Mesothelial cell of epicardium (in vitro differentiated cells): ENCODE data around the gene MCAM. TPM values are rescaled to one million over a fixed set of nuclear protein-coding genes. Genes with fewer than 3 reads are reported as not detected.

ENCODE experiments used
- DNase-seq, 2 experiments: peaks; one replicate each; pipeline ENCODE4 v3.0.0; 2021; ENCODE audit warnings: low spot score in 2 of 2; ENCODE audit not compliant: unreplicated experiment in 2 of 2
- H3K27ac Mint-ChIP-seq: 2 replicates; pipeline ENCODE4 v1.8.0; 2021; ENCODE audit warnings: mixed read lengths
- H3K27me3 Mint-ChIP-seq: 2 replicates; pipeline ENCODE4 v1.8.0; 2021; ENCODE audit warnings: low read depth, mixed read lengths
- H3K36me3 Mint-ChIP-seq: 2 replicates; pipeline ENCODE4 v1.8.0; 2021; ENCODE audit warnings: mixed read lengths
- H3K4me1 Mint-ChIP-seq: 2 replicates; pipeline ENCODE4 v1.8.0; 2021; ENCODE audit warnings: mixed read lengths
- H3K4me3 Mint-ChIP-seq: 2 replicates; pipeline ENCODE4 v1.8.0; 2021; ENCODE audit warnings: mild to moderate bottlenecking, moderate library complexity, mixed read lengths
- H3K9me3 Mint-ChIP-seq: 2 replicates; pipeline ENCODE4 v1.8.0; 2021; ENCODE audit warnings: mixed read lengths
- CTCF ChIP-seq: fragments of 200-600 bp; sonication (generic); IDR thresholded peaks from one replicate; pipeline ENCODE4 v1.5.0; 2021; ENCODE audit warnings: antibody characterized with exemption; ENCODE audit not compliant: unreplicated experiment
- microRNA-seq: library from miRNA; unstranded; fragments of <30 nt; microRNA quantifications from one replicate; pipeline ENCODE4 v1.2.0, GENCODE V29; 2021; ENCODE audit warnings: inconsistent platforms, mixed read lengths
- total RNA-seq: library from RNA; stranded (reverse); gene quantifications from 3 replicates; pipeline ENCODE4 v1.2.1, GENCODE V29; 2021

MCAM gene
- total RNA-seq, 1 donor from 2014 or later, result 26.7 TPM

DNA sequence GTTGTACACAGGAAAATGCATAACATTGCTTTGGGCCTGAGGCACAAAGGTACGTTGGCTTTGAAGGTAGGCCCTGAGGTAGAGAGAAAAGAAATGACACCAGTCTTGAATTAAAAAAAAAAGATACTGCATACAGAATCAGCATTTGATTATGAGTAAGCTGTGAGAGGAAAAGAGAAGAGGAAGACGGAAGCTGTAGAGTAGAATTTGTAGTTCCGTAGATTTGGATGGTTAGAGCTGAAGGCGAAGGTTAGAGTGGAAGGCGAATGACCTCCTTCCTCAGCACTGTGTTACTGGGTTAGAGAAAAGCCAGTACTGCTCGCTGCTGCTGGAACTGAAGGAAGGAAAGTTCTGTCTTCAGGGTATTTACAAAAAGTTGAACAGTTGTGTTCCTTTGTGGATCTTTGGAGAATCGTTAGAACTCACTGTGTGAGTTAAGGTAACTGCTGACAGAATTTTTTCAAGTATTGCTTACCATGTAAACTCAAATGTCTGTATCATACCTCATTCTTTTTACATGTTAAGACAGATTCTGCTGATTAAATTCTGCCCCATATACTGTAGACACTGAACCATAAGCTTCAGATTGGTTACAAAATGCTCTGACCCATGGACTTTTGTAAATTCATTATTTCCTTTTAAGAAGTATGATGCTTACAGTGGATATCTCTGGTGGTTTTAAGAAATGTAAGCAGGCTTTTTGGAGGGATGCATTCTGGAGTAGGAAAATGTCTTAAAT, 50.2 kb downstream of the MCAM start:
- H3K4me3 Mint-ChIP-seq, result no peak overlapping the region
- no peaks in the 10 kb centered on the region for H3K9me3 Mint-ChIP-seq
- no peak for DNase-seq
- H3K27me3 Mint-ChIP-seq, result no peaks in the 10 kb centered on the region
- peaks cover 2% of the 10 kb centered on the region for H3K4me1 Mint-ChIP-seq
- TF ChIP-seq CTCF, result no peak
- peaks cover 2% of the 10 kb centered on the region for H3K36me3 Mint-ChIP-seq
- no peak overlapping the region for H3K27ac Mint-ChIP-seq

DNA sequence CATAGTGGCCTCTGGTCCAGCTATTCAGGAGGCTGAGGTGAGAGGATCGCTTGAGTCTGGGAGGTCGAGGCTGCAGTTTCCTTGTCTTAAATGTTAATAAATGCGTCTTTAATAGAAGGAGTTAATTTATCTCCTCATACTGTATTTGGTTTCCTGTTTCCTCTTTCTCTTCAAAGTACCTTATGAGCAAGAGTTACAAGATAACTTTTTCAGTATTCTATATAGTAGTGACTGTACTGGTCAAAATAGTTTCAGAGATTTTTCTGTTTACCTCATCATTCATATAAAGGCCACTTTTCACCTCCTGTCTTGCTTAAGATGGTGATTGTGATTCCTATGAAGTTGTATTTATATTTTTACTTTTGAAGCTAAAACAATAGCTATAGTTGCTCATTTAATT, 50.9 kb downstream of the MCAM start:
- H3K4me3 Mint-ChIP-seq, result no peak overlapping the region
- no peak for TF ChIP-seq CTCF
- H3K27me3 Mint-ChIP-seq, result no peaks in the 10 kb centered on the region
- no peaks in the 10 kb centered on the region for H3K9me3 Mint-ChIP-seq
- no peak for DNase-seq
- H3K4me1 Mint-ChIP-seq, result peaks cover 2% of the 10 kb centered on the region
- H3K27ac Mint-ChIP-seq, result no peak overlapping the region
- peaks cover 2% of the 10 kb centered on the region for H3K36me3 Mint-ChIP-seq

- Mint-ChIP-seq H3K27ac (no peak overlapping the region), H3K4me3 (no peak overlapping the region), H3K4me1 (peaks cover 2% of the 10 kb centered on the region), H3K27me3 (no peaks in the 10 kb centered on the region), H3K9me3 (no peaks in the 10 kb centered on the region), H3K36me3 (peaks cover 2% of the 10 kb centered on the region)
- no peak for DNase-seq
- TF ChIP-seq CTCF, result no peak
These were observed 53.5 kb downstream of the MCAM start for GRCh38 chr11:119263352-119263940.

GRCh38 chr11:119262668-119263351, 54.1 kb downstream of the MCAM start:
- no peaks in the 10 kb centered on the region for H3K9me3 Mint-ChIP-seq
- no peak for DNase-seq

GRCh38 chr11:119258983-119259382, 57.9 kb downstream of the MCAM start:
- no peak for DNase-seq
- Mint-ChIP-seq H3K9me3 (no peaks in the 10 kb centered on the region), H3K4me3 (no peak overlapping the region), H3K4me1 (no peaks in the 10 kb centered on the region), H3K27ac (no peak overlapping the region), H3K36me3 (peaks cover 5% of the 10 kb centered on the region), H3K27me3 (no peaks in the 10 kb centered on the region)
- no peak for TF ChIP-seq CTCF

More at GRCh38 chr11:119262668-119263351, 54.1 kb downstream of the MCAM start:
- H3K27me3 Mint-ChIP-seq, result no peaks in the 10 kb centered on the region
- no peak overlapping the region for H3K27ac Mint-ChIP-seq
- TF ChIP-seq CTCF, result no peak
- H3K4me3 Mint-ChIP-seq, result no peak overlapping the region
- H3K4me1 Mint-ChIP-seq, result peaks cover 2% of the 10 kb centered on the region
- no peaks in the 10 kb centered on the region for H3K36me3 Mint-ChIP-seq

Small RNAs within 50 kb of the gene (microRNA-seq; reads per million reads assigned to microRNA genes)
- not detected for gene MIR6756

Other genes starting within 250 kb of the MCAM start
- 32.5 to 35.2 TPM (median 32.6 TPM) in 3 replicates for gene VPS11, start 249.3 kb downstream of the MCAM start, total RNA-seq
- 28.0 to 29.1 TPM (median 28.1 TPM) in 3 replicates for gene HMBS, start 232.2 kb downstream of the MCAM start, total RNA-seq
- gene DPAGT1, start 215.3 kb downstream of the MCAM start, total RNA-seq, result 38.2 to 47.7 TPM (median 44.9 TPM) in 3 replicates
- 8.7 to 10.5 TPM (median 10.0 TPM) in 3 replicates for gene C2CD2L, start 209.8 kb downstream of the MCAM start, total RNA-seq
- gene HINFP, start 195.6 kb downstream of the MCAM start, total RNA-seq, result 32.8 to 36.7 TPM (median 34.4 TPM) in 3 replicates
- gene ABCG4, start 168.1 kb downstream of the MCAM start, total RNA-seq, result 1.9 to 2.6 TPM (median 2.0 TPM) in 3 replicates
- 21.2 to 21.9 TPM (median 21.8 TPM) in 3 replicates for gene NLRX1, start 148.4 kb downstream of the MCAM start, total RNA-seq
- 0.42 to 0.67 TPM (median 0.66 TPM) in 3 replicates for gene NHERF4, start 131.7 kb downstream of the MCAM start, total RNA-seq
- gene CBL, start 110.8 kb downstream of the MCAM start, total RNA-seq, result 27.5 to 28.0 TPM (median 27.6 TPM) in 3 replicates
- gene RNF26, start 17.4 kb upstream of the MCAM start, total RNA-seq, result 36.1 to 37.1 TPM (median 36.2 TPM) in 3 replicates
- 24.1 to 25.0 TPM (median 24.4 TPM) in 3 replicates for gene C1QTNF5, start 23.8 kb upstream of the MCAM start, total RNA-seq
- gene MFRP, start 29.6 kb upstream of the MCAM start, total RNA-seq, result not detected in 3 replicates
- 12.4 to 13.2 TPM (median 13.1 TPM) in 3 replicates for gene USP2, start 64.6 kb upstream of the MCAM start, total RNA-seq
- gene THY1, start 106.0 kb upstream of the MCAM start, total RNA-seq, result 121 to 127 TPM (median 121 TPM) in 3 replicates